ENCODE data around the gene SNX1. TPM values are rescaled to one million over a fixed set of nuclear protein-coding genes. Genes with fewer than 3 reads are reported as not detected.
"Not testable (repeated sequence)": the region's sequence is repeated elsewhere in the genome, so short reads cannot be mapped to it uniquely, and the experiment has no call there.

Gene SNX1
- total RNA-seq, 2 experiments from 2014 or later, result 30.1 to 129 TPM

GRCh38 chr15:64071931-64072765 lies 23.6 kb upstream of the SNX1 start:
- Histone ChIP-seq H3K9me3 (ENCODE audit: low read length) (no peaks in the 10 kb centered on the region), H2AFZ (ENCODE audit: low read length) (no peak overlapping the region), H3K4me1 (ENCODE audit: insufficient read depth, low read length, poor library complexity, severe bottlenecking) (peaks cover 17% of the 10 kb centered on the region), H3K4me2 (ENCODE audit: low read length) (no peak overlapping the region), H4K20me1 (ENCODE audit: insufficient read depth, low read length) (no peaks in the 10 kb centered on the region), H3K9me2 (ENCODE audit: insufficient read depth, low read length) (no peaks in the 10 kb centered on the region), H3K4me3 (ENCODE audit: low read depth, low read length, poor library complexity, severe bottlenecking) (no peak overlapping the region), H3K36me3 (ENCODE audit: insufficient read depth, low read length) (peaks cover 52% of the 10 kb centered on the region), H3K79me2 (ENCODE audit: insufficient read depth, low read depth, low read length) (no peaks in the 10 kb centered on the region), H3K27ac (ENCODE audit: low read depth, low read length, poor library complexity, severe bottlenecking) (no peak overlapping the region)
- no peak for TF ChIP-seq CTCF (conservative IDR thresholded peaks at IDR 0.05; ENCODE audit: low read length)
- DNase-seq (ENCODE audit: low spot score), result no peak
- intact Hi-C loops (cut with micrococcal nuclease; ENCODE audit: unreplicated experiment), result no loop called here
- ChIA-PET POLR2A (no interaction called here), CTCF (ENCODE audit: unreplicated experiment) (no interaction called here)
- no TSS peak for BruUV-seq (replicated peaks)

- CTCF ChIA-PET (ENCODE audit: unreplicated experiment), result no interaction called here
- TF ChIP-seq CTCF (conservative IDR thresholded peaks at IDR 0.05; ENCODE audit: low read length) (no peak), EZH2phosphoT487 (IDR thresholded peaks at IDR 0.05; ENCODE audit: borderline replicate concordance, low read depth, low read length) (no peak)
- H4K20me1 ChIP-seq (ENCODE audit: insufficient read depth, low read length), result no peaks in the 10 kb centered on the region
- no peak overlapping the region for H3K4me3 ChIP-seq (ENCODE audit: low read depth, low read length, poor library complexity, severe bottlenecking)
- H3K27ac ChIP-seq (ENCODE audit: low read depth, low read length, poor library complexity, severe bottlenecking), result no peak overlapping the region
- TSS peak; percentile 45 for BruUV-seq (replicated peaks)
- POLR2A ChIA-PET, result no interaction called here
- no peak for DNase-seq (ENCODE audit: low spot score)
- H3K4me2 ChIP-seq (ENCODE audit: low read length), result no peak overlapping the region
- no peak overlapping the region for H2AFZ ChIP-seq (ENCODE audit: low read length)
- peaks cover 56% of the 10 kb centered on the region for H3K36me3 ChIP-seq (ENCODE audit: insufficient read depth, low read length)
- no peaks in the 10 kb centered on the region for H3K79me2 ChIP-seq (ENCODE audit: insufficient read depth, low read depth, low read length)
- H3K4me1 ChIP-seq (ENCODE audit: insufficient read depth, low read length, poor library complexity, severe bottlenecking), result peaks cover 13% of the 10 kb centered on the region
- H3K9me3 ChIP-seq (ENCODE audit: low read length), result no peaks in the 10 kb centered on the region
- no peaks in the 10 kb centered on the region for H3K9me2 ChIP-seq (ENCODE audit: insufficient read depth, low read length)
- intact Hi-C loops (cut with micrococcal nuclease; ENCODE audit: unreplicated experiment), result no loop called here
Observed at GRCh38 chr15:64072812-64073211, 23.0 kb upstream of the SNX1 start.

GRCh38 chr15:64073496-64073895 lies 22.3 kb upstream of the SNX1 start:
- DNase-seq (ENCODE audit: low spot score), result not testable (repeated sequence)

More at GRCh38 chr15:64073496-64073895, 22.3 kb upstream of the SNX1 start:
- H3K79me2 ChIP-seq (ENCODE audit: insufficient read depth, low read depth, low read length); H2AFZ ChIP-seq (ENCODE audit: low read length); H3K4me1 ChIP-seq (ENCODE audit: insufficient read depth, low read length, poor library complexity, severe bottlenecking); H3K9me3 ChIP-seq (ENCODE audit: low read length); H3K4me2 ChIP-seq (ENCODE audit: low read length); H3K27ac ChIP-seq (ENCODE audit: low read depth, low read length, poor library complexity, severe bottlenecking); H3K4me3 ChIP-seq (ENCODE audit: low read depth, low read length, poor library complexity, severe bottlenecking); H3K9me2 ChIP-seq (ENCODE audit: insufficient read depth, low read length); CTCF ChIA-PET (ENCODE audit: unreplicated experiment); intact Hi-C loops (cut with micrococcal nuclease; ENCODE audit: unreplicated experiment); H4K20me1 ChIP-seq (ENCODE audit: insufficient read depth, low read length); BruUV-seq (replicated peaks): not testable (repeated sequence)
- POLR2A ChIA-PET, result interaction anchor here (0.6 kb wide), 1 partner anchor 605 kb away, joined by 3 read pairs; no protein-coding TSS in a partner anchor
- H3K36me3 ChIP-seq (ENCODE audit: insufficient read depth, low read length), result peaks cover 57% of the 10 kb centered on the region

Measured in OCI-LY7 (cell line).